ENCODE measurements around the gene HOXB8.

Gene HOXB8

GRCh38 chr17:48637323-48638260 lies 22.5 kb upstream of the HOXB8 start:
- DNase-seq (ENCODE audit: low spot score), result no peak

- DNase-seq (ENCODE audit: low spot score), result peak; percentile 88
Measured at GRCh38 chr17:48636177-48637018, 21.3 kb upstream of the HOXB8 start.

- no peak for DNase-seq (ENCODE audit: low spot score)
Measured at GRCh38 chr17:48634493-48635208, 19.6 kb upstream of the HOXB8 start.

DNA sequence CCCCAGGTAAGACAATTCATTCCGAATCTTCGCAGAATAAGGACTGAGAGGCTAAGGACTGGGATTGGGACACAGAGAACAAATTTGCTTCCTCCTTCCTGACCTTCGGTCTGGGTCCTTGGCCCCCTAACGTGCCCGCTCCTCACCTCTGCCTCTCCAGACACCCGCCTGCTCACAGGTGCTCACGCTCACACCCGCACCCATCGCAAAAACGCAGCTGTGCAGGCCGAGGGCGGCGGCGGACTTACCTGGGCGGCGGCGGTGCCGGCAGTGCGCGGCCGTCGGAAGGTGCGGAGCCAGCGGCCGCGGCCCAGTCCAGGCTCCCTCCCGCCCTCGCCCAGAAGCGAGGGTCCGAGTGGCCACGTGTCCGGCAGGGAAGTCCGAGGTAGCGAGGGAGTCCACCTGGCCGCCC lies 18.2 kb upstream of the HOXB8 start:
- DNase-seq (ENCODE audit: low spot score), result no peak

DNA sequence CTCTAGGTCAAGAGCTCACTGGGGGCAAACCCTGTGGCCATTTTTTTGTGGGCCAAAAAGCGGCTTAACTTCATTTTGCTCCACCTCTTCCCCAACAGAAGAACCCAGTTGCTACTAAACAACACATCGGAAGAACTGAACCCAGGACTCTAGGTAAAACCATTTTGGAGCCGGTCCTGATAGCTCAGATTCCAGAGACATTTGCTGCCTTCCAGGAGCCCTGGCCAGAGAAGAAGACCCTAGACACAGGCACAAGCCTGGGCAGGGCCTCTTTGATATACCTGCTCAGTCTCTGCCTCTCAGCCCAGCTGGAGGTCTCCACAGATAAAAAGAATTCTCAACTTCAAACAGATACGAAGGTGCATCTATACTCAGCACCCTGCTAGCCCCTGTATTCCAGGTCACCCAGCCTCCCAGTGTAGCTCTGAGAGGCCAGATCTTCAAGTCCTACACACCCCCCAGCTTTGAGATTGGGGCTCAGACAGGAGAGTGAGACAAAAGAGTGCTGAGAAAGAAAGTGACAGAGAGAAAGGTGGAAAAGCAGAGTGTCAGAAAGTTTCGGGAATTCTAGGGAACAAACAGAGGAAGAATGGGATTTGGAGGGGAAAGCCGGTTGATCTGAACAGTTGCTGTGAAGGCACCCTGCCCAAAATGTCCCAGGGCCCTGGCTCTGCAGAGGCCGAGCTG lies 17.6 kb upstream of the HOXB8 start:
- DNase-seq (ENCODE audit: low spot score), result no peak

DNA sequence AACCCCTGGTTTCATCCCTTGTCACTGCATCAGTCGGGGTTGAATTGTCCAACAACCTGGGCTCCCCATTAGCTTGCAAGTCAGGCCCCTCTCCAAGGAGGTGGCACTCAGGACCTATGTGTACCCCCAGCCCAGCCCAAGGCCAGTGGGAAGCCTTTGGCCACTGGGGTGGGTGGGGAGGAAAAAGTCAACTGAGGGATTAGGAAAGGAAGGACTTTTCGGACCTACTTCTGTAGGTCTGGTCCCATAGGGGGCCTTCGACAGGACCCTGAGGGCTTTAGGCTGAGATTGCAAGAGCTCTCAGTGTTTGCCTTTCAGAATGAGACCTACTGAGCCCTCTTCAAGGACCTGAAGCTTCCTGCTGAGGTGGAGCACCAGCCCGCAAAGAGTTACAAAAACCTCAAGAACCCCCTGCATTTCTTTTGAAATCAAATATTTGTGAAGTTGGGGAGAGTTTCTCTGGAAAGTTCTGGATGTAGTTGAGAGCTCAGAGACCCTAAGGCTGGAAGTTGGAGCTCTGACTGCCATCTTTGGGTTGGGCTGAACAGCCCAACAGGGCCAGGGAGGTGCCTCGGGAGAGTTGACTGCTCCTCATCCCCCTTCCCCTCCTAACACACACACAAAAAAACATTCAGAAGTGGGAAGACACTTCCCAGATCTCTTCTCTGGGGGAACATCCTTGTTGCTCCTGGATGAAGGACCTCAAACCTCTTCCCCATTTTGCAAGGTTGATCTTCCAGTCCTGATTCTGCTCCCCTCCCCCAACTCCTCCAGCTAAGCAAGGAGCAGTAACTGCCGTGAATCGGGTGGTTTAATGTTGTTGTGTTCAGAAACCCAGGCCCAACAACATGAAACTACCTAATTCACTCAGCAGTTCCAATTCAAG lies 16.8 kb upstream of the HOXB8 start:
- no peak for DNase-seq (ENCODE audit: low spot score)

DNA sequence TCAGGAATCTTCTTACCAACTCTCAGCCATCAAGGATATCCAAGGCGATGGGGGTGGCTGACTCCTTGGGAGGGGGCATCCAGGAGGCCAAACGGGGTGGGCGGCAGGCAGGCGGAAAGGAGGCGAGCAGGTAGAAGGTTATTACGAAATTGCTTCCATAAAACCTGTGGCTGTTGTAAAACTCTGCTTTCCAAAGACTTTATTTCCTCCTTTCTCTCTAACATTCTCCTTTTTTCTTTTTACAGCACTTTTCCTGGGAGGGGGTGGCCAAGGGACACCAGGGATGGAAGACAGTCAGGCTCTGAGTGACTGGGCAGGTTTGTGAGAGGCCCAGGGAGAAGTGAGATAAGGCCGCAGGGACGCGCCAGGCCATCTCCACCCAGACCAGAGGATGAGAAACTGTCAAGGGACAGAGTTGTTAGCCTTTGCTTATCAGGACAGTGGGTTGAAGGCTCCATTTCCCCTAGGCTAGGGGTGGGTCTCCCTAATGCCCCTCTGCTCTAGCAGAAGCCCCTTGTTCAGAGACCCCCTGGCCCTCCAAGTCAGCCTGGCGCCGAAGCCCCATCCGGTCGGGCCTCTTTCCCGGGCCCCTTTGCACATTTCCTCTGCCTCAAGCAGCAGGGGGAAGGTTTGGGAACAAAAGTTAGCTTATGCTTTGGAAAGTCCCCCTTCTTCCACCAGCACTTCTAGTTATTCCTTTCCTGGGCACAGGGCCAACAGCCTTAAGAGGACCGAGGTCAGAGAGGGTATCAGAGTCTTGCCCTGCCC lies 16.0 kb upstream of the HOXB8 start:
- DNase-seq (ENCODE audit: low spot score), result no peak

GRCh38 chr17:48630009-48630924 lies 15.2 kb upstream of the HOXB8 start:
- no peak for DNase-seq (ENCODE audit: low spot score)

DNA sequence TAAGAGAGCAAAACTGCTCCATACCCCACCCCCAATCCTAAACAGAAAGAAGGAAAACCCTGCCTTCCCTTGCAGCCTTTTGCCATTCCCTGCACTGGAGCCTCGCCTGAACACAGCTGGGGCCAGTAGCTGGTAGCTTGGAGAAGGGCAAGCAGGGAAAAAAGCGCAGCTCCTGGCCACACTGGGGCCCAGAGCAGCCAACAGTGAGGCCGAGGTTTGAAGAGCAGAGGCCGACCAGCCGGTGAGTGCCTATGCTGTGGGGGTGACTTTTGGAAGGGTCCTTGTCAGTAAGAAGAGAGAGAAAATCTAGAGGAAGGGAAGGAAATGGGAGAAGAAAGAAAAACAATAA lies 14.3 kb upstream of the HOXB8 start:
- DNase-seq (ENCODE audit: low spot score), result no peak

DNA sequence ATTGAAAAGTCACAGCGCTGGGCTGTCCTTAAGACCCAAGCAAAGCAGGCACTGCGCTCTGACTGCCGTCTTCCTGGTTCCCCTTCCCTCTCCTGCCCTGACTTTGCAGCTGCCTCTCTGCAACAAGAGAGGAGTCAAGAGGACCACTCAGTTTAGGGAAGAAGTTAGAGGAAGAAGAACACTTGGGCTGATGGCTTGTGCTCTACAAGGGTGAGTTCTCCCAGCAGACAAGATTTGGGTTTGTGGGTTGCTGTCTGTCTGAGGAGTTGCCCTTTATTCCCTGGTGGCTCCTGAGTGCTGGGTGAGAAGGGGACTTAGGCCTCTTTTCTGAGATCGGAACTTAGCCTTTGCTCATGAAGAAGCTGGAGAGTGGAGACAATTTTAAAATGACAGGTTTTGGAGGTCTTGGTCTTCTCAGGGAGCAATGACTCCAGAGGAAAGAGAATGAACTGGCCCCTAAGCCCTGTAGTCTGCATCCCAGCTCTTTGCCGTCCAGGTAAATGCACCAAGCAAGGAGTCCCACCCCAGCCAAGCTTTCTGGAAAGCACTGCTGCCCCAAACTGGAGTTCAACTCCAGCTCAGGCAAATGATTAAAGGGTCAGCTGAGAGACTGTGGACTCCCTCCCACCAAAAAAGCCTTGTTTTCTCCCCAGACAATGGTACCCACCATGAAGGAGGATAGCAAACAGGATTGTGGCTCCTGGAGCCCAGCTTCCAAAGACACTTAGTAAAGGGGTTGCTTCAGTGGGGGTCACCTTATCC lies 13.7 kb upstream of the HOXB8 start:
- DNase-seq (ENCODE audit: low spot score), result no peak

DNA sequence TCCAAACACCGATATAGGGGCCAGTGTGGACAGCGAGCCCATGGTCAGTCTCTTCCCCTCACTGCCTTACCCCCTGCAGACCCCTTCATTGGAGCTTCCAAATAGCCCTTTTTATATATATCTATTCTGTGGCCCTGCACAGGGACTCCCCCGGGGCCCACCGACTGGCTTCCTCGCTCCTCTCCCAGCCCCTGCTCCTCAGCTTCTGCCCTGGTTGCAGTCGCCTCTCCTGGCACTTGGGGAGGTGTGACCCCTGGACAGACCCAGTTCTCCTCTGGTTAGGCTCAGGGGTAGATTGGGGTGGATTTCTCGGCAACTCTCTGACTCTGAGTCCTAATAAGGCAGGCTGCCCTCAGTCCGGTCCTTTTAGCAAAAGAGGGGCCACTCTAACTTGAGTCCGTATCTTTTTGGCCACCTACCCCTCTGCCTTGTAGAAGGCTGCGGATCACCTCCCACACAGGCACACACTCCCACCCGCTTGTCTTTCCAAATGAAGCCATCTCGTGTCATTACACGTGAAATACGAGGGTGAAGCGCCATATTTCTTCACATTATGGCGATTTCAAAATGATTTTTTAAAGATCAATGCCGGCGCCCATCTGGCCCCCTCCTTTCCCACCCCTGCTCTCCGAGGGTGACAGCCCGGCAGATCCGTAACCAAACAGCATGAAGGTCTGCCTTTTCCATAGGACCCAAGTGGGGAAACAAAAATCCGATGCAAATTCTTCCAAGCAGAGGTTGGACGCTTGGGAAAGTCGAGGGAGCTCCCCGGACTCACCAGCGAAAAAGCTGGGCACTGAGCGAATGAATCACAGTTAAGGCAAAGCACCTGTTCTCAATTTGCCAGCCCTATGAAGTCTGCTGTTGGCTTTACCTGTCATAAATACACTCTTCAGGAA lies 12.8 kb upstream of the HOXB8 start:
- no peak for DNase-seq (ENCODE audit: low spot score)

GRCh38 chr17:48627118-48627597 lies 12.1 kb upstream of the HOXB8 start:
- DNase-seq (ENCODE audit: low spot score), result no peak

DNA sequence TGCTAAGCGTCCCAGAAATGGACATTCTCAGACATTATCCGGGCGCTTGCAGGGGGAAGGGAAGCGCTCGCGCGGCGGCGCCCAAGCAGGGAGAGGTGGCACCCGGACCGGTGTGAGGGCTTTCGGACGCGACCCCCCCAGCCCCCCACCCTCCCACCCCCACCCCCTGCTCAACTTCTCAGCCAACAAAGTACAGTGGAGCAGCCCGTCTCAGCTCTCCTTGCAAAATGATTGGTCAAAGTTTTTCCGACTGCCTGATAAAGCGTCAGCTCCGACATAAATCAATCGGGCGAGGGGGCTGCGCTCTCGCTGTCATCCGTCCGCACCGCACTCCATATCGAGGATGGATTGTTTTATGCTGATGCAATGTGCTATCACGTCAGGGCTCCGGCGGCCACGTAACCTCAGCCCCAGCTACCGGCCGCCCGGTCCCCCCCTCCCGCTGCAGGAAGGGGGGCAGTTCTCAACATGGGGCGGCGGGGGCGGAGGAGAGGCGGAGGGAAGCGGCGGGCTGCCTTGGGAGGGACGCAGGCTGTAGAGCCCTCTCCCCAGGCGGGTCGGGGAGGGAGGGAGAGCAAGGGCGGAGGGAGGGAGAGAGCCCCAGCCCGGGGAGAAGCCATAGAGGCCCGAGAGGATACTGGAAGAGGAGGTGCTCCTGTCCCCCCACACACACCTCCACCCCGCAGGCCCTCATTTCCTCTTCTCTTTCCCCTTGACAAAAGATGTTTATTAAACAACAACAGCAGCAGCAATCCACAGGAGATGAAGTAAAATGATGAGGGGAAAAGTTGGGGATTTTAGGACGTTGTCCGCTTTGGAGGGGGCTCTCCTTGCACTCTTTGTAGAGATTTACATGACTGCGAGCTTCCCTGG lies 11.4 kb upstream of the HOXB8 start, which contains the start of gene HOXB9:
Gene HOXB9 (minus strand): TSS at position 114 of the 873 bp plus-strand sequence. CDS start 89 bp downstream, at position 25.
- DNase-seq (ENCODE audit: low spot score), result no peak

DNA sequence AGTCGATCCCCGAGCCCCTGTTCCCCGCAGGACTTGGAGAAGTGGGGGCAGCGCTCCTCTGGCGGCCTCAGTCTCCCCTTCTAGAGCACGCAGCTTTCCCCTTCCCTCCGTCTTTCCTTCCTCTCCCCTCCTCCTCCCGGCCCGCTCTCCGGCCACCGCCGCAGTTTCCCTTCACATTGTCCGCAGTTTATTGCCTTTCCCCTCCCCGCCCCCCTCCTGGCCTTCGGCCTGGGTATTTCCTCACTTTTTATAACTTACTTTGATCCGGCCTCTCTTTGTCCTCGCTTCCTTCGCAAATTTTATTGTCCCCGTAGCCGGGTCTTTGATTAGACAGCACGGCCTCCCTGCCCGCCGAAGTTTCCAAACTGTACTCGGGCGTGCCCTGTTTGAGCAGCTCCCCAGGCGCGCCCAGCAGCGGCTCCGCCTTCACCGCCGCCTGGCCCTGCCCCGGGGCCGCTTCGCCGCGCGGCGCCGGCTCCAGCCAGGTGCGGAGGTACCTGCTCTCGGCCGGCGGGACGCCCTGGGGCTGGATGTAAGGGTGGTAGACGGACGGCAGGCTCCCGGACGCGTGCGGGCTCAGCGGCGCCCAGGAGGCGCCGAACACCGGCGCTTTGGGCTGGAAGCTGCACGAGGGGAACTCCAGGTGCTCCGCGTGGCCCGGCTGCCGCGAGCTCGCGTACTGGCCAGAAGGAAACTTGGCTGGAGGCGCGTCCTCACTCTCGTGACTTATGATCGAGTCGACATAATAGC lies 10.6 kb upstream of the HOXB8 start:
- peak; percentile 70 for DNase-seq (ENCODE audit: low spot score)
